Measurements from ENCODE around the gene PIPOX.

DNA sequence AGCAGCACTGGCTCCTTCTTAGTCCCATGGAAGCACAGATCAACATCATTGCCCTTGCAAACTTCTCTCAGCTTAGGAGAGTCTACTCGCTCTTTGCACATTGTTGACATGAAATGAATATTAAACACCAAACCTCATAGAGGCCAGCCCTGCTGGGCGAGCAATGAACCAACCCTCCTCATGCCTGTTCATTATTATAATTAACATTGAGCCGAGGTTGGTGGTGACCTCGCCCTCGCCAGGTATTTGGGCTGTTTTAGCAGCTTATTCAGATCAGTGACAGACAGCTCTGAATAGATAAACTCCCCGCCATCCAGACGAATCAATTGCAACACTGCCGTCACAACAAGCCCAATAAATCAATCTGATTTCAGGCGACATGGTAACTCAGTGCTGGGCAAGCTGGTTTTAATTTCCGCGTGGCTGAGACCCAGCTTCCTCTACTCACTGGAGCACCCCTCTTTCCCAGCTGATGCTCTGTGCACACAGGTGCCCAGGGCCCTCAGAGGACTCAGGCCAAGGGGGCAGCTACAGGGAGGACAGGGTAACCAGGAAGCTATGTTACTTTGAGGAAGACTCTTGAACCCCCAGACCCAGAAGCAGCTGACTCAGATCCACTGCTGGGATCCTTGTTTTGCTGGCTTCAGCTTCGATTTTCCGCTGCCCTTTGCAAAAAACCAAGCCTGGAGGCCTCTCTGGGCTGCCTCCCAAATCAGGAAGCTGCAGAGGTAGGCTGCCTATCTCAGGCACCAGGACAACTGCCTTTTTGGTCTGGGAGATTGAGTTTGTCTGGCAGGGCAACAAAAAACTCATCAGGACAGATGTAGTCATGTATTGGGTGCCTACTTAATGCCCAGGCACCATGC lies 26.4 kb upstream of the PIPOX start:
- TF ChIP-seq, protein P1, sequence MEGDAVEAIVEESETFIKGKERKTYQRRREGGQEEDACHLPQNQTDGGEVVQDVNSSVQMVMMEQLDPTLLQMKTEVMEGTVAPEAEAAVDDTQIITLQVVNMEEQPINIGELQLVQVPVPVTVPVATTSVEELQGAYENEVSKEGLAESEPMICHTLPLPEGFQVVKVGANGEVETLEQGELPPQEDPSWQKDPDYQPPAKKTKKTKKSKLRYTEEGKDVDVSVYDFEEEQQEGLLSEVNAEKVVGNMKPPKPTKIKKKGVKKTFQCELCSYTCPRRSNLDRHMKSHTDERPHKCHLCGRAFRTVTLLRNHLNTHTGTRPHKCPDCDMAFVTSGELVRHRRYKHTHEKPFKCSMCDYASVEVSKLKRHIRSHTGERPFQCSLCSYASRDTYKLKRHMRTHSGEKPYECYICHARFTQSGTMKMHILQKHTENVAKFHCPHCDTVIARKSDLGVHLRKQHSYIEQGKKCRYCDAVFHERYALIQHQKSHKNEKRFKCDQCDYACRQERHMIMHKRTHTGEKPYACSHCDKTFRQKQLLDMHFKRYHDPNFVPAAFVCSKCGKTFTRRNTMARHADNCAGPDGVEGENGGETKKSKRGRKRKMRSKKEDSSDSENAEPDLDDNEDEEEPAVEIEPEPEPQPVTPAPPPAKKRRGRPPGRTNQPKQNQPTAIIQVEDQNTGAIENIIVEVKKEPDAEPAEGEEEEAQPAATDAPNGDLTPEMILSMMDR (IDR thresholded peaks at IDR 0.05), result no peak
- TF ChIP-seq EP300 (IDR thresholded peaks at IDR 0.05), result no peak
- TF ChIP-seq POLR2A (IDR thresholded peaks at IDR 0.05; ENCODE audit: low read depth), result no peak
- no peak for TF ChIP-seq POLR2AphosphoS5 (IDR thresholded peaks at IDR 0.05)
